ENCODE results near the gene SMTNL2.
A peak's percentile ranks its signal among the peaks of the same experiment; 100 is the strongest.
"Not testable (repeated sequence)": the region's sequence is repeated elsewhere in the genome, so short reads cannot be mapped to it uniquely, and the experiment has no call there.

Gene SMTNL2

DNA sequence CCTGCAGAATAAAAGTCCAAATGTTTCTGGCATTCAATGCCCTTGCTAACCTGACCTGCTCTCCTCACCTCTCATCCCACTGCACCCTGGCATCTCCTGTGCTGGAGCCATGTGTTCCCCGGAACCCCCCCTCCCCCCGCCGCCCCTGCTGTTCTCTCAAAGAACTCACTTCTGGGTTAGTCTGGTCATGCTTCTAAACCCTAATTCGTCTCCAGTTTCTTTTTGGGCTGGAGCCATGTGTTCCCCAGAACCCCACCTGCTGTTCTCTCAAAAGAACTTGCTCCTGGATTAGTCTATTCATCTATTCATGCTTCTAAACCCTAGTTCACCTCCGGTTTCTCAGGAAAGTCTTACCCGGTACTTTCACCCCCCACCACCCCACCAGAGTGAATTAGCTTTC lies 58.0 kb downstream of the SMTNL2 start:
- Histone ChIP-seq H3K27ac (no peak overlapping the region), H3K4me3 (no peak overlapping the region)

DNA sequence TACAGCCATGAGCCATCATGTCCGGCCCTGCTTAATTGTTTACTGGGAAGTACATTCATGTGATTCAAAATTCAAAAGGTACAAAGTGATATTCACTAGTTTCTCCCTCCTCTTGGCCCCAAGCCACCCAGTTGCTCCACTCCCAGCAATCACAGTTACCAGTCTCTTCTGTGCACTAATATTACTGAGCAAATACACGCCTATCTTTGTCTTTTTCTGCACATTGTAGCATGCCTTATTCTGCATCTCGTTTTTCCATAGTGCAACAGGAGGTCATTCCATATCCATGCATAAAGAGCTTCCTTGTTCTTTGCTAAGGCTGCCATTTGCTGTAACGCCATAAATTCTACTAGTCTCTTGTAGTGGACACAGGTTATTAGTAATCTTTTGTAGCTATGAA lies 59.3 kb downstream of the SMTNL2 start:
- no peak overlapping the region for H3K27ac ChIP-seq
- no peak overlapping the region for H3K4me3 ChIP-seq

DNA sequence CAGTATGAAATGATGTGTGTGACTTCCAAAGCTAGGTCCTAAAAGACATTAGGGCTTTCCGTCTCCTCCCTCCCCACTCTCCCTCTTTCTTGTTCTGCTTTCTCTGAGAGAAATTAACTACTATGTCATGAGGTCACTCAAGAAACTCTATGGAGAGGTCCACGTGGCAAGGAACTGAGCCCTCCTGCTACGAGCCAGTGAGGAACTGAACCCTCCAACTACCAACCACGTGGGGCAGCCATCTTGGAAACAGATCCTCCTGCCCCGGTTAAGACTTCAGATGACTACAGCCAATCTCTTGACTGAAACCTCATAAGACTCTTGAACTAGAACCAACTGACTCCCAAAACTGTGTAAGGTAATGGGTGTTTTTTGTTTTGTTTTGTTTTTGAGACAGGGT lies 61.3 kb downstream of the SMTNL2 start:
- H3K27ac ChIP-seq, result no peak overlapping the region
- no peak overlapping the region for H3K4me3 ChIP-seq

DNA sequence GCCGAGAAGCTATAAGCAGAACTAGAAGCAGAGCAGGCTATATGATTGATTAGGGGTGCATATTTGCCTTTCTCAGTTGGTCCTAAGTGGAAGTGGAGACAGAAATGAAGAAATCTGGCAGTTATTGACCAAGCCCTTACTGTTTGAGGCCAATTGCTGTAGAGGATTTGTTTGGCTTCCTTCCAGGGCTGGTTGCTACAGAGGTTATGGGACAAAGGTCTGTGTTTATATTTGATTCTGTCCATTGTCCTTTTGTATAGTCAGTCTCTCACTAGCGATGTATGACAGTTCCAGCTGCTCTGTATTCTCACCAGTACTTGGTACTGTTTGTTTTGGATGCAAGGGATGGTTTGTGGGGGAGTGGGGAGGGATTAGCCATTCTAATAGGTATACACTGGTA lies 64.4 kb downstream of the SMTNL2 start:
- Histone ChIP-seq H3K4me3 (no peak overlapping the region), H3K27ac (no peak overlapping the region)

DNA sequence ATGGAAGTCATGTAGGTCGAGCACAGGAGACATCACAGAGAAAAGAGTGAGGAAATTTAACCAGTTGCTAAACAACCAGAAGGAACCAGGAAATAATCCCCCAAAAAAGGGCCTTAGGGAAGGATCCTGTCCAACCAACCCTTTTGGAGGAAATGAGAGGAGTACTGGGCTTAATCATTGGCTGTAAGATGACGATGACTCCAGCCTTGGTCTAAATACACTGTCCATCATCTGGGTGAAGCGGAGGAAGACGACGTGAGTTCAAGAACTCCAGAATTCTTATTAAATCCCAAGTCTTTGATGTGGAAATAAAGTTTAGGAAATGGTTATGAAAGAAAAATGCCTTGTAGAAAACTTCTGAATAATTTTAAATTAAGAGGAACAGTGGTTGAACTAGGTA lies 68.7 kb downstream of the SMTNL2 start:
- Histone ChIP-seq H3K4me3 (no peak overlapping the region), H3K27ac (no peak overlapping the region)

DNA sequence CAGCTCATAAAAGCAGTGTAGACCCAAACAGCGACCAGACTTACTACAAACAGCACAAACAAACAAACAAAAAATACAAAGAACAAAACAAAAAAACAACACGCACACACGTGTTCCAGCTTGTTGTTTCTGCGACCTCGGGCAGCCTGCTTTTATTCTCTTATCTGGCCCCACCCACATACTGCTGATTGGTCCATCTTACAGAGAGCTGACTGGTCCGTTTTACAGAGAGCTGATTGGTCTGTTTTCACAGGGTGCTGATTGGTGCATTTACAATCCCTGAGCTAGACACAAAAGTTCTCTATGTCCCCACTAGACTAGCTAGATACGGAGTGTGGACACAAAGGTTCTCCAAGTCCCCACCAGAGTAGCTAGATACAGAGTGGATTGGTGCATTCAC lies 71.6 kb downstream of the SMTNL2 start:
- not testable (repeated sequence) for H3K4me3 ChIP-seq, H3K27ac ChIP-seq

DNA sequence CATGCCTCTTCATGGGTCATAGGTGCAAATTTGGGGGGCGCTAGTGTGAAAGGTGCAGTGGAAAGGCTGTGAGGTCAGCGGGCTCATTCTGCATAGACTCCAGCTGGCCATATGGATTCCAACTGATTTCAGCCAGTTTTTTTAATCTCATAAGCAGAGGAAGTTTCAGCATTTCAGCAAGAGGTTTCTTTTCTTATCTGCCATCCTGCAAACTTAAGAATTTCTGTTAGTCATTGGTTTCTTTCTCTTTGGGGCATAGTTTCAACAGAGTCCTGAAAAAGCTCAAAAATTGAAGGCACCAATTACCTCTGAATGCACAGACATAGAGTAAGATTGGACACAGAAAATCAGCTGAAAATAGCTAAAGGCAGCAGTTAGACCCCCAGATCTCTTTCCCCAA lies 73.3 kb downstream of the SMTNL2 start:
- no peak overlapping the region for H3K4me3 ChIP-seq
- H3K27ac ChIP-seq, result peak overlapping the region in 1 of 21 experiments; percentile 4
